PC-3 (cell line): ENCODE data around the gene SHROOM2. TPM values are rescaled to one million over a fixed set of nuclear protein-coding genes. Genes with fewer than 3 reads are reported as not detected.

Experiments
- ATAC-seq: fragments of 200-7000 bp; cut with Tn5 transposase; 2 replicates; pipeline ENCODE4 v1.9.1; 2020; ENCODE audit warnings: mild to moderate bottlenecking, moderate library complexity
- BruUV-seq: library from RNA; stranded (reverse); fragments of 400-500 nt; replicated peaks from 2 replicates; lab custom pipeline; 2021; lab: Mats Ljungman, UMichigan
- CTCF ChIA-PET: fragments of 300-600 bp; sonication (Branson Sonifier 250); formaldehyde crosslinking; loops from one replicate; lab custom pipeline; 2022; ENCODE audit warnings: antibody characterized with exemption; lab: Charles Lee
- POLR2A ChIA-PET: fragments of 300-600 bp; sonication (Branson Sonifier 250); formaldehyde crosslinking; loops from one replicate; lab custom pipeline; 2022; ENCODE audit warnings: antibody characterized with exemption; ENCODE audit not compliant: unreplicated experiment; lab: Charles Lee
- DNase-seq: peaks from one replicate; pipeline ENCODE4 v3.0.0-alpha.2; 2015
- H2AFZ ChIP-seq: fragments of 300-600 bp; sonication (generic); 2 replicates; pipeline ENCODE4 v1.6.0; 2016; ENCODE audit warnings: antibody characterized with exemption, low read length
- H3F3A ChIP-seq: fragments of 300-600 bp; sonication (generic); one replicate; pipeline ENCODE4 v1.6.0; 2017; ENCODE audit warnings: antibody characterized with exemption, low read length, control low read depth, mild to moderate bottlenecking; ENCODE audit not compliant: unreplicated experiment
- H3K27ac ChIP-seq: fragments of 300-600 bp; sonication (generic); 2 replicates; pipeline ENCODE4 v1.5.1; 2016; ENCODE audit warnings: mild to moderate bottlenecking, low read length
- H3K27me3 ChIP-seq: fragments of 300-600 bp; sonication (generic); 2 replicates; pipeline ENCODE4 v1.6.1; 2016; ENCODE audit warnings: low read length, mixed read lengths
- H3K36me3 ChIP-seq: fragments of 300-600 bp; sonication (generic); 2 replicates; pipeline ENCODE4 v1.6.1; 2016; ENCODE audit warnings: low read depth, mixed run types, low read length, mixed read lengths
- H3K4me1 ChIP-seq: fragments of 300-600 bp; sonication (generic); 2 replicates; pipeline ENCODE4 v1.5.1; 2016; ENCODE audit warnings: low read length; ENCODE audit not compliant: insufficient read depth
- H3K4me2 ChIP-seq: fragments of 300-600 bp; sonication (generic); 2 replicates; pipeline ENCODE4 v1.6.0; 2016; ENCODE audit warnings: low read length
- H3K4me3 ChIP-seq: fragments of 300-600 bp; sonication (generic); 2 replicates; pipeline ENCODE4 v1.5.1; 2016; ENCODE audit warnings: mild to moderate bottlenecking, low read length, mixed read lengths
- H3K79me2 ChIP-seq: fragments of 300-600 bp; sonication (generic); 2 replicates; pipeline ENCODE4 v1.6.1; 2017; ENCODE audit warnings: low read length, mixed read lengths
- H3K9ac ChIP-seq: fragments of 300-600 bp; sonication (generic); 2 replicates; pipeline ENCODE4 v1.6.0; 2016; ENCODE audit warnings: mild to moderate bottlenecking, low read length
- H3K9me2 ChIP-seq: fragments of 300-600 bp; sonication (generic); replicated peaks from 2 replicates; pipeline ENCODE4 v1.6.1; 2016; ENCODE audit warnings: mixed run types, low read length, mixed read lengths
- H3K9me3 ChIP-seq: fragments of 300-600 bp; sonication (generic); 2 replicates; pipeline ENCODE4 v1.6.1; 2016; ENCODE audit warnings: low read length, mixed read lengths
- H4K20me1 ChIP-seq: fragments of 300-600 bp; sonication (generic); 2 replicates; pipeline ENCODE4 v1.6.1; 2016; ENCODE audit warnings: low read length, mixed read lengths
- CTCF ChIP-seq: fragments of 300-600 bp; sonication (generic); conservative IDR thresholded peaks from 2 replicates; pipeline ENCODE4 v1.5.1; 2017; ENCODE audit warnings: antibody characterized with exemption, low read depth, mild to moderate bottlenecking, low read length
- EZH2 ChIP-seq: fragments of 300-600 bp; sonication (generic); IDR thresholded peaks from one replicate; pipeline ENCODE4 v1.6.1; 2017; ENCODE audit warnings: antibody characterized with exemption, mild to moderate bottlenecking, low read length; ENCODE audit not compliant: unreplicated experiment
- EZH2phosphoT487 ChIP-seq: fragments of 300-600 bp; sonication (generic); IDR thresholded peaks from 2 replicates; pipeline ENCODE4 v1.6.1; 2018; ENCODE audit warnings: mild to moderate bottlenecking, antibody characterized with exemption, low read length, borderline replicate concordance
- intact Hi-C: fragments of 100-400 bp; cut with micrococcal nuclease; formaldehyde crosslinking; loops from 2 replicates; pipeline ENCODE4 v1.9.0; 2023
- total RNA-seq: library from RNA; depleted of rRNA; stranded (reverse); fragments of >200 nt; gene quantifications from 2 replicates; pipeline ENCODE4 v1.2.3, GENCODE V29; 2014

Gene SHROOM2
- total RNA-seq, 1 experiment from 2014 or later, result 6.5 TPM

- Histone ChIP-seq H3K27ac (no peak overlapping the region), H3K4me2 (no peak overlapping the region), H4K20me1 (no peaks in the 10 kb centered on the region), H3K9me3 (no peaks in the 10 kb centered on the region), H2AFZ (no peak overlapping the region), H3K36me3 (no peaks in the 10 kb centered on the region), H3K9me2 (no peaks in the 10 kb centered on the region), H3K4me3 (no peak overlapping the region), H3F3A (no peaks in the 10 kb centered on the region), H3K27me3 (no peaks in the 10 kb centered on the region), H3K4me1 (peaks cover 5% of the 10 kb centered on the region; the same call in 1 of the 2 replicates), H3K9ac (no peak overlapping the region), H3K79me2 (no peaks in the 10 kb centered on the region)
- no TSS peak for BruUV-seq
- ATAC-seq, result no peak
- POLR2A ChIA-PET, result no interaction called here
- DNase-seq, result no peak
- CTCF ChIA-PET, result no interaction called here
- intact Hi-C loops, result no loop called here
- TF ChIP-seq CTCF, result no peak
- TF ChIP-seq EZH2, result no peak
- TF ChIP-seq EZH2phosphoT487, result no peak
Measured at GRCh38 chrX:9860826-9861225, 74.6 kb downstream of the SHROOM2 start.

- CTCF ChIA-PET, result interaction anchor here (0.5 kb wide), 1 partner anchor 279 kb away, joined by 5 read pairs; no protein-coding TSS in a partner anchor
- Histone ChIP-seq H3F3A (no peaks in the 10 kb centered on the region), H3K4me1 (peaks cover 13% of the 10 kb centered on the region), H3K27me3 (no peaks in the 10 kb centered on the region), H2AFZ (no peak overlapping the region), H3K79me2 (no peaks in the 10 kb centered on the region), H3K27ac (no peak overlapping the region), H3K9me2 (no peaks in the 10 kb centered on the region), H3K4me3 (no peak overlapping the region), H3K9ac (no peak overlapping the region), H3K36me3 (no peaks in the 10 kb centered on the region), H3K9me3 (no peaks in the 10 kb centered on the region), H3K4me2 (no peak overlapping the region), H4K20me1 (no peaks in the 10 kb centered on the region)
- DNase-seq (no peak), ATAC-seq (no peak)
- TF ChIP-seq CTCF (no peak), EZH2phosphoT487 (no peak), EZH2 (no peak)
- intact Hi-C loops, result no loop called here
- POLR2A ChIA-PET, result no interaction called here
- BruUV-seq, result no TSS peak
Measured at GRCh38 chrX:9861711-9862110, 75.5 kb downstream of the SHROOM2 start.

GRCh38 chrX:9862525-9862924 is 76.3 kb downstream of the SHROOM2 start:
- ChIA-PET POLR2A (no interaction called here), CTCF (interaction anchor here (0.5 kb wide), 1 partner anchor 279 kb away, joined by 5 read pairs; no protein-coding TSS in a partner anchor)
- H4K20me1 ChIP-seq, result no peaks in the 10 kb centered on the region
- ATAC-seq (no peak), DNase-seq (no peak)
- no peaks in the 10 kb centered on the region for H3K9me3 ChIP-seq
- TF ChIP-seq EZH2 (no peak), EZH2phosphoT487 (no peak), CTCF (no peak)
- H2AFZ ChIP-seq, result no peak overlapping the region
- no peaks in the 10 kb centered on the region for H3K9me2 ChIP-seq
- H3K36me3 ChIP-seq, result no peaks in the 10 kb centered on the region
- H3K4me2 ChIP-seq, result no peak overlapping the region
- intact Hi-C loops, result no loop called here
- no peak overlapping the region for H3K27ac ChIP-seq
- no peak overlapping the region for H3K4me3 ChIP-seq
- H3K27me3 ChIP-seq, result no peaks in the 10 kb centered on the region
- no peak overlapping the region for H3K9ac ChIP-seq
- no peaks in the 10 kb centered on the region for H3K79me2 ChIP-seq
- no TSS peak for BruUV-seq
- H3K4me1 ChIP-seq, result peaks cover 18% of the 10 kb centered on the region
- H3F3A ChIP-seq, result no peaks in the 10 kb centered on the region
